OCI-LY1 (cell line): ENCODE data around the gene AMELX.

Experiments
- H2AFZ ChIP-seq: fragments of 200-600 bp; sonication (generic), shearing (Covaris generic); 2 replicates; pipeline ENCODE4 v1.6.0; 2014; ENCODE audit warnings: antibody characterized with exemption, mild to moderate bottlenecking, low read length
- H3F3A ChIP-seq: fragments of 200-600 bp; sonication (generic), shearing (Covaris generic); 2 replicates; pipeline ENCODE4 v1.6.0; 2014; ENCODE audit warnings: mild to moderate bottlenecking, antibody characterized with exemption, low read length, moderate library complexity; ENCODE audit not compliant: insufficient read depth
- H3K27ac ChIP-seq: fragments of 200-600 bp; sonication (generic); 2 replicates; pipeline ENCODE4 v1.5.1; 2014; ENCODE audit warnings: low read length, mixed run types, mild to moderate bottlenecking, low read depth; ENCODE audit not compliant: poor library complexity, severe bottlenecking
- H3K27me3 ChIP-seq: fragments of 200-600 bp; sonication (generic); 2 replicates; pipeline ENCODE4 v1.6.0; 2014; ENCODE audit warnings: antibody characterized with exemption, mild to moderate bottlenecking, low read length, moderate library complexity; ENCODE audit not compliant: insufficient read depth
- H3K36me3 ChIP-seq: fragments of 200-600 bp; sonication (generic); 2 replicates; pipeline ENCODE4 v1.6.1; 2014; ENCODE audit warnings: mild to moderate bottlenecking, antibody characterized with exemption, low read length, moderate library complexity, mixed read lengths; ENCODE audit not compliant: insufficient read depth
- H3K4me1 ChIP-seq: fragments of 200-600 bp; sonication (generic); 2 replicates; pipeline ENCODE4 v1.5.1; 2014; ENCODE audit warnings: mild to moderate bottlenecking, low read length, moderate library complexity; ENCODE audit not compliant: insufficient read depth, severe bottlenecking
- H3K4me2 ChIP-seq: fragments of 200-600 bp; sonication (generic), shearing (Covaris generic); 2 replicates; pipeline ENCODE4 v1.6.1; 2014; ENCODE audit warnings: low read length
- H3K4me3 ChIP-seq: fragments of 200-600 bp; sonication (generic); 2 replicates; pipeline ENCODE4 v1.5.1; 2014; ENCODE audit warnings: low read length, low read depth, mild to moderate bottlenecking, mixed read lengths; ENCODE audit not compliant: poor library complexity, severe bottlenecking
- H3K79me2 ChIP-seq: fragments of 200-600 bp; shearing (Covaris generic); 2 replicates; pipeline ENCODE4 v1.6.1; 2016; ENCODE audit warnings: mixed run types, low read length, mixed read lengths; ENCODE audit not compliant: insufficient read depth
- H3K9ac ChIP-seq: fragments of 200-600 bp; sonication (generic), shearing (Covaris generic); 2 replicates; pipeline ENCODE4 v1.6.1; 2014; ENCODE audit warnings: mild to moderate bottlenecking, low read length, mixed read lengths
- H3K9me2 ChIP-seq: fragments of 200-600 bp; sonication (generic), shearing (Covaris generic); 2 replicates; pipeline ENCODE4 v1.6.1; 2014; ENCODE audit warnings: low read depth, mild to moderate bottlenecking, low read length, mixed read lengths
- H3K9me3 ChIP-seq: fragments of 200-600 bp; shearing (Covaris generic); 2 replicates; pipeline ENCODE4 v1.6.1; 2014; ENCODE audit warnings: low read length, mixed read lengths
- H4K20me1 ChIP-seq: fragments of 200-600 bp; sonication (generic), shearing (Covaris generic); 2 replicates; pipeline ENCODE4 v1.6.0; 2016; ENCODE audit warnings: mild to moderate bottlenecking, low read length; ENCODE audit not compliant: insufficient read depth
- EZH2 ChIP-seq: fragments of 200-600 bp; sonication (generic), shearing (Covaris generic); IDR thresholded peaks from 2 replicates; pipeline ENCODE4 v1.8.0; 2017; ENCODE audit warnings: borderline replicate concordance, mixed run types, mild to moderate bottlenecking, antibody characterized with exemption, low read length, moderate library complexity, mixed read lengths
- TF ChIP-seq, protein P1 (sequence below): fragments of 200-600 bp; sonication (generic), shearing (Covaris generic); IDR thresholded peaks from 2 replicates; pipeline ENCODE4 v1.5.1; 2017; ENCODE audit warnings: mild to moderate bottlenecking, antibody characterized with exemption, low read length, moderate library complexity, mixed read lengths

Gene AMELX

DNA sequence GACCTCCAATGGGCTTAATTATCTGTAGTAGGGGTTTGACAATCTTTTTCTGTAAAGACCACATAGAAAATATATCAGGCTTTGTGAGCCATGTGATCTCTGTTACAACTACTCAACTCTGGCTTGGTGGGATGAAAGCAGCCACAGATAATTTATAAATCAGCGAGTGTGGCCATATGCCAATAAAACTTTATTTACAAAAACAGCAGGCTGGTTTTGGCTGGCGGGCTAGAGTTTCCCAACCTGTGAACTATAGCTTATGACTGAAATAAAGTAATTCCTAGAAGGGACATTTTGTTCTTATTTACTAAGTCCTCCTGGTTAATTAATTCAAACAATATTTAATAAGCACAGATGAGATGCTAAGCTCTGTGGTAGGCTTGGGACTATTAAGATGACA is 35.9 kb upstream of the AMELX start:
- Histone ChIP-seq H3K9ac (no peak overlapping the region), H3K9me2 (no peaks in the 10 kb centered on the region), H3K36me3 (no peaks in the 10 kb centered on the region), H3K9me3 (no peaks in the 10 kb centered on the region), H2AFZ (no peak overlapping the region), H3K79me2 (no peaks in the 10 kb centered on the region), H3K4me2 (no peak overlapping the region), H3K27ac (no peak overlapping the region), H4K20me1 (no peaks in the 10 kb centered on the region), H3K4me3 (no peak overlapping the region), H3F3A (no peaks in the 10 kb centered on the region), H3K27me3 (no peaks in the 10 kb centered on the region), H3K4me1 (no peaks in the 10 kb centered on the region)
- TF ChIP-seq, protein P1, sequence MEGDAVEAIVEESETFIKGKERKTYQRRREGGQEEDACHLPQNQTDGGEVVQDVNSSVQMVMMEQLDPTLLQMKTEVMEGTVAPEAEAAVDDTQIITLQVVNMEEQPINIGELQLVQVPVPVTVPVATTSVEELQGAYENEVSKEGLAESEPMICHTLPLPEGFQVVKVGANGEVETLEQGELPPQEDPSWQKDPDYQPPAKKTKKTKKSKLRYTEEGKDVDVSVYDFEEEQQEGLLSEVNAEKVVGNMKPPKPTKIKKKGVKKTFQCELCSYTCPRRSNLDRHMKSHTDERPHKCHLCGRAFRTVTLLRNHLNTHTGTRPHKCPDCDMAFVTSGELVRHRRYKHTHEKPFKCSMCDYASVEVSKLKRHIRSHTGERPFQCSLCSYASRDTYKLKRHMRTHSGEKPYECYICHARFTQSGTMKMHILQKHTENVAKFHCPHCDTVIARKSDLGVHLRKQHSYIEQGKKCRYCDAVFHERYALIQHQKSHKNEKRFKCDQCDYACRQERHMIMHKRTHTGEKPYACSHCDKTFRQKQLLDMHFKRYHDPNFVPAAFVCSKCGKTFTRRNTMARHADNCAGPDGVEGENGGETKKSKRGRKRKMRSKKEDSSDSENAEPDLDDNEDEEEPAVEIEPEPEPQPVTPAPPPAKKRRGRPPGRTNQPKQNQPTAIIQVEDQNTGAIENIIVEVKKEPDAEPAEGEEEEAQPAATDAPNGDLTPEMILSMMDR: no peak
- no peak for TF ChIP-seq EZH2

DNA sequence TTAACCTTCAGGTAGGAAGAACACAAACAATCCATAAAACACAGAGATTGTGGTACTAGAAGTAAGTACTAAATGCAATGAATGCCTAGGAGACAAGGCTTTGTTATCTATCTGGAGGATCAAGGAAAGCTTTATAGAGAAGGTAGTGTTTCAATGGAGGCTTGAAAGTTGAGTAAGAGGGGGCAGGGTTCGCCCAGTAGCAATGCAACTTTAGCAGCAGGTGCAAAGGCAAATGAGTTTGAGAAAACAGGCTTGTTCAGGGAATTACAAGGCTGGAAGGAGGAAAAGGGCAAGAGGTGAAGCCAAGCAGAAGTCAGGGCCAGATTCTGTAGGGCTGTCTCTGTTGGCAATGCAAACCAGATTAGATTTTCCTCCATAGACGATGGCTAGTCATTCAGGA is 35.5 kb upstream of the AMELX start:
- TF ChIP-seq, protein P1: no peak
- H3K4me2 ChIP-seq: no peak overlapping the region
- H3K9me2 ChIP-seq: no peaks in the 10 kb centered on the region
- no peaks in the 10 kb centered on the region for H3K4me1 ChIP-seq
- H3K36me3 ChIP-seq: no peaks in the 10 kb centered on the region
- H3K9ac ChIP-seq: no peak overlapping the region
- no peaks in the 10 kb centered on the region for H3F3A ChIP-seq
- H3K4me3 ChIP-seq: no peak overlapping the region
- no peaks in the 10 kb centered on the region for H4K20me1 ChIP-seq
- H3K27me3 ChIP-seq: no peaks in the 10 kb centered on the region
- no peaks in the 10 kb centered on the region for H3K79me2 ChIP-seq
- no peaks in the 10 kb centered on the region for H3K9me3 ChIP-seq
- H2AFZ ChIP-seq: no peak overlapping the region
- no peak overlapping the region for H3K27ac ChIP-seq

DNA sequence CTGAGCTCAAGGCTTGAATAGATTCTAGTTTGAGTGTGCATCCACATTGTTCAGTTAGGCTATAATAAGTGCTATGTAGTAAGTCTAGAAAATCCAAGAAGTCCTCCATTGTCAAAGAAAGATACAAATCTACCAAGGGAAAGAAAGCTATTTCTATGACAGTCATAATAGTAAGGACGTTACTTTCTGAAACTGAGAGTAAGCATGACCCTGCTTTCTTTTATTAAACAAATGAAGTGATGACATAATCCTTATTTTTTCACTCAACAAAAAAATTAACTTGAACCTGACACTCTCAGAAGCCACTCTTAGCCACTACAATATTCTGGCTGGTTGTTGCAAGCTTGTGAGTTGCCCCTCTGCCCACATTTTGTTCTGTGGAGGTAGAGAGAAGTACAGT is 33.8 kb upstream of the AMELX start:
- H3K27ac ChIP-seq: no peak overlapping the region
- H3K4me3 ChIP-seq: no peak overlapping the region
- H3K4me1 ChIP-seq: no peaks in the 10 kb centered on the region
- H3K79me2 ChIP-seq: no peaks in the 10 kb centered on the region
- H3K4me2 ChIP-seq: no peak overlapping the region
- H3F3A ChIP-seq: no peaks in the 10 kb centered on the region
- H3K9ac ChIP-seq: no peak overlapping the region
- H3K9me3 ChIP-seq: no peaks in the 10 kb centered on the region
- no peak for TF ChIP-seq EZH2
- TF ChIP-seq, protein P1: no peak
- no peaks in the 10 kb centered on the region for H3K36me3 ChIP-seq
- H4K20me1 ChIP-seq: no peaks in the 10 kb centered on the region
- H3K9me2 ChIP-seq: no peaks in the 10 kb centered on the region
- H2AFZ ChIP-seq: no peak overlapping the region
- no peaks in the 10 kb centered on the region for H3K27me3 ChIP-seq
